ENCODE data around the gene KCNJ14. TPM values are rescaled to one million over a fixed set of nuclear protein-coding genes. Genes with fewer than 3 reads are reported as not detected.

KCNJ14 gene
- total RNA-seq, 1 donor from 2014 or later = 1.4 TPM

DNA sequence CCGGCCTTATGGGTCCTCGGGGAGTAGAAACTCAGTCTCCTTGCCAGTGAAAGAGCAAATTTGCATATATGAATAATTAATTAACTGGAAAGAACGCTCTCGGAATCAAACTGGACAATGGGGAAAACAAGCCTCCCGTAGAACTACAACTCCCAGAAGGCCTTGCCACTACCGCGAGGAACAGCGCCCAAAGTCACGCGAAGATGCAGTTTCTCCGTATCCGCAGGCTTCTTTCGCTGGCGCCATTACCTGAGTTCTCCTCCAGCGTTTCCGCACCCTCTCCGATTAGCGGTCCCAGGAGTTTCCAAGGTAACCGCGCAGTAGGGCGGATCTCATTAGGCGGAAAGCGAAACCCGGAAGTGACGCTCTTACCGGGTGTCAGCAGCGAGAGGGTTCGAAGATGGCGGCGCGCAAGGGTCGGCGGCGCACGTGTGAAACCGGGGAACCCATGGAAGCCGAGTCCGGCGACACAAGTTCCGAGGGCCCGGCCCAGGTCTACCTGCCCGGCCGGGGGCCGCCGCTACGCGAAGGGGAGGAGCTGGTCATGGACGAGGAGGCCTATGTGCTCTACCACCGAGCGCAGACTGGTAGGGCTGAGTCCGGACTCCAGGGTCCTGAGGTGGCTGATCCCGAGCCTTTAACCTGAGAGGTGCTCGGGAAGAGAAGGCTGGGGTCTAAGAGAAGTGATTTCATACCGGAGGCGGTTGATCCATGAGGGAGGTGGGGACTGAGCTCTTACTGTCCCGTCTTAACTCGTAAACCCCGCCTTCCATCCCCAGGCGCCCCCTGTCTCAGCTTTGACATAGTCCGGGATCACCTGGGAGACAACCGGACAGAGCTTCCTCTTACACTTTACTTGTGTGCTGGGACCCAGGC lies 9.5 kb upstream of the KCNJ14 start, which contains the start of gene GRWD1:
TSS of gene GRWD1 (plus strand) at position 378 of the 876 bp plus-strand sequence. CDS start at position 401, 23 bp downstream.
- H3K27me3 ChIP-seq (ENCODE audit: insufficient read depth, low read length) = peaks cover 18% of the 10 kb centered on the region
- H2AFZ ChIP-seq (ENCODE audit: low read depth, low read length) = peak within 1 kb of the TSS; percentile 76
- peak within 1 kb of the TSS; percentile 95 for H3K9ac ChIP-seq (ENCODE audit: low read length)
- H3K36me3 Mint-ChIP-seq (ENCODE audit: low read depth, unreplicated experiment) = peaks cover 18% of the 10 kb centered on the region
- TF ChIP-seq, protein P1, sequence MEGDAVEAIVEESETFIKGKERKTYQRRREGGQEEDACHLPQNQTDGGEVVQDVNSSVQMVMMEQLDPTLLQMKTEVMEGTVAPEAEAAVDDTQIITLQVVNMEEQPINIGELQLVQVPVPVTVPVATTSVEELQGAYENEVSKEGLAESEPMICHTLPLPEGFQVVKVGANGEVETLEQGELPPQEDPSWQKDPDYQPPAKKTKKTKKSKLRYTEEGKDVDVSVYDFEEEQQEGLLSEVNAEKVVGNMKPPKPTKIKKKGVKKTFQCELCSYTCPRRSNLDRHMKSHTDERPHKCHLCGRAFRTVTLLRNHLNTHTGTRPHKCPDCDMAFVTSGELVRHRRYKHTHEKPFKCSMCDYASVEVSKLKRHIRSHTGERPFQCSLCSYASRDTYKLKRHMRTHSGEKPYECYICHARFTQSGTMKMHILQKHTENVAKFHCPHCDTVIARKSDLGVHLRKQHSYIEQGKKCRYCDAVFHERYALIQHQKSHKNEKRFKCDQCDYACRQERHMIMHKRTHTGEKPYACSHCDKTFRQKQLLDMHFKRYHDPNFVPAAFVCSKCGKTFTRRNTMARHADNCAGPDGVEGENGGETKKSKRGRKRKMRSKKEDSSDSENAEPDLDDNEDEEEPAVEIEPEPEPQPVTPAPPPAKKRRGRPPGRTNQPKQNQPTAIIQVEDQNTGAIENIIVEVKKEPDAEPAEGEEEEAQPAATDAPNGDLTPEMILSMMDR (IDR thresholded peaks at IDR 0.05; ENCODE audit: insufficient read depth, low read depth, low read length) = no peak
- no peak for TF ChIP-seq EZH2 (IDR thresholded peaks at IDR 0.05; ENCODE audit: insufficient read depth, low read length)
- peaks cover 14% of the 10 kb centered on the region for H4K20me1 ChIP-seq (ENCODE audit: insufficient read depth, low read length)
- peaks cover 10% of the 10 kb centered on the region for H3K36me3 ChIP-seq (ENCODE audit: insufficient read depth, low read length)
- peaks cover 30% of the 10 kb centered on the region for H3K79me2 ChIP-seq (ENCODE audit: insufficient read depth, low read length)
- peaks cover 19% of the 10 kb centered on the region for H3K4me1 ChIP-seq (ENCODE audit: insufficient read depth, low read length)
- no peaks in the 10 kb centered on the region for H3K9me3 Mint-ChIP-seq (ENCODE audit: unreplicated experiment)
- peak; percentile 41 for FAIRE-seq
- H3K27ac Mint-ChIP-seq (ENCODE audit: unreplicated experiment) = peak within 1 kb of the TSS; percentile 94
- H3K4me2 ChIP-seq (ENCODE audit: low read length) = peak within 1 kb of the TSS; percentile 91
- H3K27me3 Mint-ChIP-seq (ENCODE audit: low read depth, unreplicated experiment) = peaks cover 8% of the 10 kb centered on the region
- peak; percentile 94 for DNase-seq (ENCODE audit: low read depth)
- H3K4me3 Mint-ChIP-seq (ENCODE audit: unreplicated experiment) = peak within 1 kb of the TSS; percentile 85
- peak within 1 kb of the TSS; percentile 92 for H3K27ac ChIP-seq (ENCODE audit: low read depth, low read length)
- peak within 1 kb of the TSS; percentile 100 for H3K4me3 ChIP-seq (ENCODE audit: insufficient read depth, low read depth, low read length)
- no peaks in the 10 kb centered on the region for H3K9me3 ChIP-seq (ENCODE audit: insufficient read depth, low read depth, low read length)
- peaks cover 12% of the 10 kb centered on the region for H3K4me1 Mint-ChIP-seq (ENCODE audit: low read depth, unreplicated experiment)

DNA sequence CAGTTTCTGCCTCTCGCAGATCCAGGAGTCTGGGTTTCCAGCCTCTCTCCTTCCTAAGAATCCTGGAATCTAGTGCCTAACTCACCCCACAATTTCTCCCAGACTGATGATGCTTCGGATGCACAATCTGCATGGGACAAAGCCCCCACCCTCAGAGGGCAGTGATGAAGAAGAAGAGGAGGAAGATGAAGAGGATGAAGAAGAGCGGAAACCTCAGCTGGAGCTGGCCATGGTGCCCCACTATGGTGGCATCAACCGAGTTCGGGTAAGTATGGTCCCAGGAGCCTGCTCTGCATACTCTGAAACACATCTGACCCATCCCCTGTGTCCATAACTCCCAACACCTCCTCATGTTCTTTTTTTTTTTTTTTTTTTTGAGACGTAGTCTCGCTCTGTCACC lies 8.8 kb upstream of the KCNJ14 start:
- Histone ChIP-seq H3K27me3 (ENCODE audit: insufficient read depth, low read length) (peaks cover 14% of the 10 kb centered on the region), H3K79me2 (ENCODE audit: insufficient read depth, low read length) (peaks cover 30% of the 10 kb centered on the region), H3K36me3 (ENCODE audit: insufficient read depth, low read length) (peaks cover 15% of the 10 kb centered on the region), H3K4me2 (ENCODE audit: low read length) (peak overlapping the region; percentile 91), H2AFZ (ENCODE audit: low read depth, low read length) (no peak overlapping the region), H3K4me1 (ENCODE audit: insufficient read depth, low read length) (peaks cover 19% of the 10 kb centered on the region), H4K20me1 (ENCODE audit: insufficient read depth, low read length) (peaks cover 14% of the 10 kb centered on the region), H3K27ac (ENCODE audit: low read depth, low read length) (peak overlapping the region; percentile 92), H3K9me3 (ENCODE audit: insufficient read depth, low read depth, low read length) (no peaks in the 10 kb centered on the region), H3K9ac (ENCODE audit: low read length) (peak overlapping the region; percentile 95), H3K4me3 (ENCODE audit: insufficient read depth, low read depth, low read length) (peak overlapping the region; percentile 100)
- peaks cover 8% of the 10 kb centered on the region for H3K27me3 Mint-ChIP-seq (ENCODE audit: low read depth, unreplicated experiment)
- H3K9me3 Mint-ChIP-seq (ENCODE audit: unreplicated experiment) = no peaks in the 10 kb centered on the region
- H3K27ac Mint-ChIP-seq (ENCODE audit: unreplicated experiment) = no peak overlapping the region
- peak overlapping the region; percentile 85 for H3K4me3 Mint-ChIP-seq (ENCODE audit: unreplicated experiment)
- DNase-seq (ENCODE audit: low read depth) = no peak
- TF ChIP-seq EZH2 (IDR thresholded peaks at IDR 0.05; ENCODE audit: insufficient read depth, low read length) = no peak
- TF ChIP-seq, protein P1 (IDR thresholded peaks at IDR 0.05; ENCODE audit: insufficient read depth, low read depth, low read length) = no peak
- peaks cover 12% of the 10 kb centered on the region for H3K4me1 Mint-ChIP-seq (ENCODE audit: low read depth, unreplicated experiment)
- no peak for FAIRE-seq
- peaks cover 18% of the 10 kb centered on the region for H3K36me3 Mint-ChIP-seq (ENCODE audit: low read depth, unreplicated experiment)
